SK-N-SH (cell line): Measurements from ENCODE around the gene HLA-E. TPM values are rescaled to one million over a fixed set of nuclear protein-coding genes. Genes with fewer than 3 reads are reported as not detected.
"Not testable (repeated sequence)": the region's sequence is repeated elsewhere in the genome, so short reads cannot be mapped to it uniquely, and the experiment has no call there.

Experiments
- CTCF ChIA-PET: fragments of 300-600, 350-600 bp; formaldehyde crosslinking; extraction: SDS; loops from one replicate; lab custom pipeline; 2021; lab: Yijun Ruan, JAX
- POLR2A ChIA-PET: fragments of 350-600 bp; sonication (Branson Sonifier 250); formaldehyde crosslinking; extraction: SDS; loops from one replicate; lab custom pipeline; 2020; ENCODE audit warnings: antibody characterized with exemption, inconsistent platforms; lab: Yijun Ruan, JAX
- DNase-seq: peaks from one replicate; pipeline ENCODE4 v3.0.0; 2012
- H2AFZ ChIP-seq: fragments of 200-600 bp; sonication (generic); 2 replicates; pipeline ENCODE4 v1.8.1; 2016; ENCODE audit warnings: antibody characterized with exemption, mild to moderate bottlenecking, low read depth
- H3F3A ChIP-seq: fragments of 200-600 bp; sonication (generic); replicated peaks from 2 replicates; pipeline ENCODE3; 2016; ENCODE audit warnings: antibody characterized with exemption, mild to moderate bottlenecking; ENCODE audit not compliant: insufficient read depth
- H3K27ac ChIP-seq, 2 experiments: fragments of 200-500 bp in 1 of 2; fragments of 200-600 bp in 1 of 2; sonication (Bioruptor generic) in 1 of 2; sonication (generic), shearing (Covaris generic) in 1 of 2; 2 replicates each; pipeline versions ENCODE4 v1.5.1 to v1.6.1; 2014 to 2016; ENCODE audit warnings: low read depth in 2 of 2, inconsistent platforms in 1 of 2, low read length in 1 of 2, mild to moderate bottlenecking in 1 of 2, mixed read lengths in 1 of 2
- H3K27me3 ChIP-seq: fragments of 200-600 bp; sonication (generic), shearing (Covaris generic); 2 replicates; pipeline ENCODE4 v1.6.1; 2016; ENCODE audit warnings: mixed run types; ENCODE audit not compliant: insufficient read depth
- H3K36me3 ChIP-seq, 2 experiments: fragments of 200-500 bp in 1 of 2; fragments of 200-600 bp in 1 of 2; sonication (Bioruptor generic) in 1 of 2; sonication (generic) in 1 of 2; replicated peaks in 1 of 2; 2 replicates each; pipeline versions ENCODE3 to v1.5.1; 2014 to 2016; ENCODE audit warnings: low read length in 1 of 2, mild to moderate bottlenecking in 1 of 2; ENCODE audit not compliant: insufficient read depth in 2 of 2, control insufficient read depth in 1 of 2
- H3K4me1 ChIP-seq, 2 experiments: fragments of 200-500 bp in 1 of 2; fragments of 200-600 bp in 1 of 2; sonication (Bioruptor generic) in 1 of 2; sonication (generic), shearing (Covaris generic) in 1 of 2; 2 replicates each; pipeline versions ENCODE4 v1.5.1 to v1.6.1; 2014 to 2016; ENCODE audit warnings: low read depth in 1 of 2, low read length in 1 of 2, mixed run types in 1 of 2; ENCODE audit not compliant: insufficient read depth in 2 of 2, control insufficient read depth in 1 of 2
- H3K4me2 ChIP-seq: fragments of 200-600 bp; sonication (generic), shearing (Covaris generic); 2 replicates; pipeline ENCODE4 v1.6.1; 2017; ENCODE audit warnings: mixed run types
- H3K4me3 ChIP-seq, 2 experiments: fragments of 200-500 bp in 1 of 2; fragments of 200-600 bp in 1 of 2; sonication (Bioruptor generic) in 1 of 2; sonication (generic), shearing (Covaris generic) in 1 of 2; 2 replicates each; pipeline versions ENCODE4 v1.5.1 to v1.8.1; 2014 to 2016; ENCODE audit warnings: low read depth in 2 of 2, inconsistent platforms in 1 of 2, low read length in 1 of 2, mild to moderate bottlenecking in 1 of 2, mixed read lengths in 1 of 2, moderate library complexity in 1 of 2
- H3K79me2 ChIP-seq: fragments of 200-600 bp; sonication (generic); 2 replicates; pipeline ENCODE4 v1.8.1; 2017; ENCODE audit warnings: mild to moderate bottlenecking; ENCODE audit not compliant: insufficient read depth
- H3K9ac ChIP-seq: fragments of 200-600 bp; sonication (generic); 2 replicates; pipeline ENCODE4 v1.6.1; 2017; ENCODE audit warnings: mixed run types
- H3K9me2 ChIP-seq: fragments of 200-600 bp; sonication (generic); 2 replicates; pipeline ENCODE4 v1.6.1; 2017; ENCODE audit warnings: mixed run types
- H3K9me3 ChIP-seq: fragments of 200-600 bp; sonication (generic); 2 replicates; pipeline ENCODE4 v1.6.1; 2017; ENCODE audit warnings: mixed run types, mild to moderate bottlenecking, moderate library complexity
- H4K20me1 ChIP-seq: fragments of 200-600 bp; sonication (generic); 2 replicates; pipeline ENCODE4 v1.6.1; 2017; ENCODE audit warnings: mild to moderate bottlenecking, mixed run types; ENCODE audit not compliant: insufficient read depth
- FOSL2 ChIP-seq: IDR thresholded peaks from 2 replicates; pipeline ENCODE4 v1.4.0; 2012; ENCODE audit warnings: low read depth, mild to moderate bottlenecking, moderate library complexity, borderline replicate concordance
- FOXJ3 ChIP-seq: sonication (generic); formaldehyde crosslinking; IDR thresholded peaks from 2 replicates; pipeline ENCODE4 v1.5.1; 2020; ENCODE audit warnings: mild to moderate bottlenecking, missing genetic modification reagents
- JUND ChIP-seq: IDR thresholded peaks from 2 replicates; pipeline ENCODE4 v1.4.0; 2012
- MEF2A ChIP-seq: IDR thresholded peaks from 2 replicates; pipeline ENCODE4 v1.4.0; 2012; ENCODE audit warnings: low read depth, borderline replicate concordance
- MXI1 ChIP-seq: IDR thresholded peaks from 2 replicates; pipeline ENCODE4 v1.6.1; 2012; ENCODE audit warnings: mild to moderate bottlenecking, low read depth, low read length, improper control_type of control experiment
- NFIC ChIP-seq: IDR thresholded peaks from 2 replicates; pipeline ENCODE4 v1.4.0; 2012; ENCODE audit warnings: borderline replicate concordance
- NRF1 ChIP-seq: IDR thresholded peaks from 2 replicates; pipeline ENCODE4 v1.6.1; 2012; ENCODE audit warnings: low read depth, mild to moderate bottlenecking, low read length
- PBX3 ChIP-seq: IDR thresholded peaks from 2 replicates; pipeline ENCODE4; 2012
- RCOR1 ChIP-seq: fragments of 150-350 bp; IDR thresholded peaks from 2 replicates; pipeline ENCODE4 v1.6.1; 2017; ENCODE audit warnings: antibody characterized with exemption, low read length
- RXRA ChIP-seq: IDR thresholded peaks from 2 replicates; pipeline ENCODE4 v1.4.0; 2012; ENCODE audit warnings: low read depth, mild to moderate bottlenecking, borderline replicate concordance
- SIN3A ChIP-seq: IDR thresholded peaks from 2 replicates; pipeline ENCODE4 v1.6.1; 2012; ENCODE audit warnings: low read depth, mild to moderate bottlenecking, low read length, moderate library complexity, borderline replicate concordance
- TAF1 ChIP-seq: IDR thresholded peaks from 2 replicates; pipeline ENCODE4 v1.6.1; 2012; ENCODE audit warnings: low read depth, mild to moderate bottlenecking, low read length, moderate library complexity, borderline replicate concordance
- TCF12 ChIP-seq: IDR thresholded peaks from 2 replicates; pipeline ENCODE4 v1.4.0; 2012
- WGBS: methylation state at CpG from one replicate; pipeline ENCODE4 v1.1.6; 2017; ENCODE audit warnings: low lambda C conversion rate; 5-methylcytosine and 5-hydroxymethylcytosine counted together
- polyA plus RNA-seq, 3 experiments: library from polyadenylated mRNA; depleted of rRNA; stranded (reverse); fragments of >200 nt; gene quantifications; 2 replicates each; pipeline ENCODE4 v1.2.3, GENCODE V29; 2012
- TF ChIP-seq, protein P1 (sequence below): IDR thresholded peaks from 2 replicates; pipeline ENCODE4 v1.6.1; 2012; ENCODE audit warnings: mild to moderate bottlenecking, low read depth, low read length, moderate library complexity
- TF ChIP-seq, protein P2 (sequence below): fragments of 150-350 bp; IDR thresholded peaks from 2 replicates; pipeline ENCODE4 v1.6.1; 2017; ENCODE audit warnings: antibody characterized with exemption, low read length, low read depth, borderline replicate concordance

Gene HLA-E
- polyA plus RNA-seq, 1 of the 3 experiments (the other 2 are of a cell fraction), result 90.9 TPM

GRCh38 chr6:30488697-30489080 is 620 bp upstream of the HLA-E start:
- Histone ChIP-seq H3K79me2 (peaks cover 18% of the 10 kb centered on the region), H3K4me2 (peak overlapping the region; percentile 90; the same call in 1 of the 2 replicates), H3K9ac (peak overlapping the region; percentile 94; the same call in 1 of the 2 replicates), H3K36me3 (peaks cover 10 to 21% of the 10 kb centered on the region in 2 experiments), H2AFZ (peak overlapping the region; percentile 99), H3K27ac (peak overlapping the region in 1 of 2 experiments; percentile 94; a peak in 2 of 4 replicates), H4K20me1 (peaks cover 11% of the 10 kb centered on the region), H3K4me3 (peak overlapping the region in 1 of 2 experiments; percentile 85; a peak in 2 of 4 replicates)
- DNase-seq, H3K9me2 ChIP-seq, POLR2A ChIA-PET, H3K4me1 ChIP-seq, H3K27me3 ChIP-seq, H3F3A ChIP-seq, H3K9me3 ChIP-seq: not testable (repeated sequence)
- WGBS, result 68% methylated on average over 6 of the region's 6 CpGs
- CTCF ChIA-PET, result interaction anchor here (10.7 kb wide), 1 partner anchor 54 kb away, joined by 203 read pairs; no protein-coding TSS in a partner anchor

- Histone ChIP-seq H3K4me1 (peaks cover 0 to 7% of the 10 kb centered on the region in 2 experiments; a peak in 1 of 4 replicates), H2AFZ (peak overlapping the region; percentile 80; the same call in 1 of the 2 replicates), H3K27me3 (no peaks in the 10 kb centered on the region), H3K9me3 (no peaks in the 10 kb centered on the region), H3K9ac (peak overlapping the region; percentile 94), H3K36me3 (peaks cover 10 to 21% of the 10 kb centered on the region in 2 experiments), H3K4me3 (peak overlapping the region; percentile 85 to 90), H3F3A (peaks cover 13% of the 10 kb centered on the region), H3K9me2 (no peaks in the 10 kb centered on the region), H4K20me1 (peaks cover 11% of the 10 kb centered on the region), H3K27ac (peak overlapping the region; percentile 60 to 94; a peak in 2 of 4 replicates), H3K79me2 (peaks cover 18% of the 10 kb centered on the region), H3K4me2 (peak overlapping the region; percentile 90)
- TF ChIP-seq SIN3A (no peak), FOSL2 (no peak), TCF12 (no peak), RCOR1 (no peak), MEF2A (no peak), NRF1 (no peak), FOXJ3 (CRISPR knock-in tag) (no peak), PBX3 (no peak), RXRA (no peak), JUND (no peak), TAF1 (no peak), MXI1 (no peak), NFIC (no peak)
- TF ChIP-seq, protein P1, sequence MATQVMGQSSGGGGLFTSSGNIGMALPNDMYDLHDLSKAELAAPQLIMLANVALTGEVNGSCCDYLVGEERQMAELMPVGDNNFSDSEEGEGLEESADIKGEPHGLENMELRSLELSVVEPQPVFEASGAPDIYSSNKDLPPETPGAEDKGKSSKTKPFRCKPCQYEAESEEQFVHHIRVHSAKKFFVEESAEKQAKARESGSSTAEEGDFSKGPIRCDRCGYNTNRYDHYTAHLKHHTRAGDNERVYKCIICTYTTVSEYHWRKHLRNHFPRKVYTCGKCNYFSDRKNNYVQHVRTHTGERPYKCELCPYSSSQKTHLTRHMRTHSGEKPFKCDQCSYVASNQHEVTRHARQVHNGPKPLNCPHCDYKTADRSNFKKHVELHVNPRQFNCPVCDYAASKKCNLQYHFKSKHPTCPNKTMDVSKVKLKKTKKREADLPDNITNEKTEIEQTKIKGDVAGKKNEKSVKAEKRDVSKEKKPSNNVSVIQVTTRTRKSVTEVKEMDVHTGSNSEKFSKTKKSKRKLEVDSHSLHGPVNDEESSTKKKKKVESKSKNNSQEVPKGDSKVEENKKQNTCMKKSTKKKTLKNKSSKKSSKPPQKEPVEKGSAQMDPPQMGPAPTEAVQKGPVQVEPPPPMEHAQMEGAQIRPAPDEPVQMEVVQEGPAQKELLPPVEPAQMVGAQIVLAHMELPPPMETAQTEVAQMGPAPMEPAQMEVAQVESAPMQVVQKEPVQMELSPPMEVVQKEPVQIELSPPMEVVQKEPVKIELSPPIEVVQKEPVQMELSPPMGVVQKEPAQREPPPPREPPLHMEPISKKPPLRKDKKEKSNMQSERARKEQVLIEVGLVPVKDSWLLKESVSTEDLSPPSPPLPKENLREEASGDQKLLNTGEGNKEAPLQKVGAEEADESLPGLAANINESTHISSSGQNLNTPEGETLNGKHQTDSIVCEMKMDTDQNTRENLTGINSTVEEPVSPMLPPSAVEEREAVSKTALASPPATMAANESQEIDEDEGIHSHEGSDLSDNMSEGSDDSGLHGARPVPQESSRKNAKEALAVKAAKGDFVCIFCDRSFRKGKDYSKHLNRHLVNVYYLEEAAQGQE, result no peak
- TF ChIP-seq, protein P2, sequence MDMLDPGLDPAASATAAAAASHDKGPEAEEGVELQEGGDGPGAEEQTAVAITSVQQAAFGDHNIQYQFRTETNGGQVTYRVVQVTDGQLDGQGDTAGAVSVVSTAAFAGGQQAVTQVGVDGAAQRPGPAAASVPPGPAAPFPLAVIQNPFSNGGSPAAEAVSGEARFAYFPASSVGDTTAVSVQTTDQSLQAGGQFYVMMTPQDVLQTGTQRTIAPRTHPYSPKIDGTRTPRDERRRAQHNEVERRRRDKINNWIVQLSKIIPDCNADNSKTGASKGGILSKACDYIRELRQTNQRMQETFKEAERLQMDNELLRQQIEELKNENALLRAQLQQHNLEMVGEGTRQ, result no peak
- POLR2A ChIA-PET, result no interaction called here
- DNase-seq, result peak; percentile 71
- CTCF ChIA-PET, result interaction anchor here (0.8 to 5.3 kb wide), 6 partner anchors 8 to 55 kb away, joined by 3 to 18 read pairs (median 3); no protein-coding TSS in a partner anchor
- WGBS, result 79% methylated on average over 6 of the region's 38 CpGs
Observed at GRCh38 chr6:30490026-30490876, 942 bp downstream of the HLA-E start.
